ENCODE results near the gene VAC14. TPM values are rescaled to one million over a fixed set of nuclear protein-coding genes. Genes with fewer than 3 reads are reported as not detected.

Gene VAC14
- total RNA-seq, 1 donor from 2014 or later: 16.1 TPM

DNA sequence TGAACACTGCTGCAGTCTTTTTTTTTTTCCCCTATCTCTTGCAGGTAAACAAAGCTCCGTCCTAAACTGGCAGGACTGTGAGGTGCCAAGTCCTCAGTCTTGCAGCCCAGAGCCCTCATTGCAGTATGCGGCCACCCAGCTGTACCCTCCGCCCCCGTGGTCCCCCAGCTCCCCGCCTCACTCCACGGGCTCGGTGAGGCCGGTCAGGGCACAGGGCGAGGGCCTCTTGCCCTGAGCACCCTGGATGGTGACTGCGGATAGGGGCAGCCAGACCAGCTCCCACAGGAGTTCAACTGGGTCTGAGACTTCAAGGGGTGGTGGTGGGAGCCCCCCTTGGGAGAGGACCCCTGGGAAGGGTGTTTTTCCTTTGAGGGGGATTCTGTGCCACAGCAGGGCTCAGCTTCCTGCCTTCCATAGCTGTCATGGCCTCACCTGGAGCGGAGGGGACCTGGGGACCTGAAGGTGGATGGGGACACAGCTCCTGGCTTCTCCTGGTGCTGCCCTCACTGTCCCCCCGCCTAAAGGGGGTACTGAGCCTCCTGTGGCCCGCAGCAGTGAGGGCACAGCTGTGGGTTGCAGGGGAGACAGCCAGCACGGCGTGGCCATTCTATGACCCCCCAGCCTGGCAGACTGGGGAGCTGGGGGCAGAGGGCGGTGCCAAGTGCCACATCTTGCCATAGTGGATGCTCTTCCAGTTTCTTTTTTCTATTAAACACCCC is 140.8 kb downstream of the VAC14 start:
- Histone ChIP-seq H3K27ac (no peak overlapping the region), H3K9ac (no peak overlapping the region), H3K4me1 (no peaks in the 10 kb centered on the region), H3K36me3 (no peaks in the 10 kb centered on the region), H3K4me3 (no peak overlapping the region), H3K27me3 (no peaks in the 10 kb centered on the region), H3K9me3 (ENCODE audit: low read depth) (no peaks in the 10 kb centered on the region), H4K20me1 (ENCODE audit: low read depth) (no peaks in the 10 kb centered on the region), H2AFZ (replicated peaks) (no peak overlapping the region), H3K79me2 (ENCODE audit: low read depth) (no peaks in the 10 kb centered on the region), H3K4me2 (no peak overlapping the region), H3F3A (ENCODE audit: low read depth) (no peaks in the 10 kb centered on the region)
- no peak for TF ChIP-seq EZH2 (IDR thresholded peaks at IDR 0.05)
- TF ChIP-seq, protein P1, sequence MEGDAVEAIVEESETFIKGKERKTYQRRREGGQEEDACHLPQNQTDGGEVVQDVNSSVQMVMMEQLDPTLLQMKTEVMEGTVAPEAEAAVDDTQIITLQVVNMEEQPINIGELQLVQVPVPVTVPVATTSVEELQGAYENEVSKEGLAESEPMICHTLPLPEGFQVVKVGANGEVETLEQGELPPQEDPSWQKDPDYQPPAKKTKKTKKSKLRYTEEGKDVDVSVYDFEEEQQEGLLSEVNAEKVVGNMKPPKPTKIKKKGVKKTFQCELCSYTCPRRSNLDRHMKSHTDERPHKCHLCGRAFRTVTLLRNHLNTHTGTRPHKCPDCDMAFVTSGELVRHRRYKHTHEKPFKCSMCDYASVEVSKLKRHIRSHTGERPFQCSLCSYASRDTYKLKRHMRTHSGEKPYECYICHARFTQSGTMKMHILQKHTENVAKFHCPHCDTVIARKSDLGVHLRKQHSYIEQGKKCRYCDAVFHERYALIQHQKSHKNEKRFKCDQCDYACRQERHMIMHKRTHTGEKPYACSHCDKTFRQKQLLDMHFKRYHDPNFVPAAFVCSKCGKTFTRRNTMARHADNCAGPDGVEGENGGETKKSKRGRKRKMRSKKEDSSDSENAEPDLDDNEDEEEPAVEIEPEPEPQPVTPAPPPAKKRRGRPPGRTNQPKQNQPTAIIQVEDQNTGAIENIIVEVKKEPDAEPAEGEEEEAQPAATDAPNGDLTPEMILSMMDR (IDR thresholded peaks at IDR 0.05): no peak
- no peak for TF ChIP-seq EZH2phosphoT487 (IDR thresholded peaks at IDR 0.05)
- Mint-ChIP-seq H3K36me3 (no peaks in the 10 kb centered on the region), H3K9me3 (no peaks in the 10 kb centered on the region), H3K27me3 (ENCODE audit: insufficient read depth, low read depth) (peaks cover 13% of the 10 kb centered on the region), H3K4me3 (no peak overlapping the region), H3K4me1 (no peaks in the 10 kb centered on the region), H3K27ac (no peak overlapping the region)
- no peak for DNase-seq (ENCODE audit: low spot score)

DNA sequence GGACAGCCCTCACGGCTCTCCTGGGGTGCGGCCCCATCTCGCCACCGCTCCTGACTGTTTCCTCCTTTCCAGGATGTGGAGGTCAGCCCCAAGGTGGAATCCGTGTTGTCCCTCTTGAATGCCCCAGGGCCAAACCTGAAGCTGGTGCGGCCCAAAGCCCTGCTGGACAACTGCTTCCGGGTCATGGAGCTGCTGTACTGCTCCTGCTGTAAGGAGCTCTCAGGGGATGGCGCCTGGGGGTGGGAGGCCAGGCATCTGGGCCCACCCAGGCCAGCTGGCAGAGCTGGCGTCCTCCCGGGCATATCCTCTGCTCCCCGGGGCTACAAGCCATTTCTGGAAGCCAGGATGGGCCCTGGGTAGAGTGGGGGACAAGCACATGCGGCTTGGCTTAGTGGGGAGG is 141.4 kb downstream of the VAC14 start:
- DNase-seq (ENCODE audit: low spot score): no peak
- TF ChIP-seq, protein P1 (IDR thresholded peaks at IDR 0.05): no peak
- TF ChIP-seq EZH2phosphoT487 (IDR thresholded peaks at IDR 0.05) (no peak), EZH2 (IDR thresholded peaks at IDR 0.05) (no peak)
- no peak overlapping the region for H3K4me2 ChIP-seq
- H2AFZ ChIP-seq (replicated peaks): no peak overlapping the region
- no peak overlapping the region for H3K27ac ChIP-seq
- H3K79me2 ChIP-seq (ENCODE audit: low read depth): no peaks in the 10 kb centered on the region
- no peak overlapping the region for H3K4me3 ChIP-seq
- no peaks in the 10 kb centered on the region for H3K9me3 Mint-ChIP-seq
- no peaks in the 10 kb centered on the region for H3K9me3 ChIP-seq (ENCODE audit: low read depth)
- H3K36me3 ChIP-seq: no peaks in the 10 kb centered on the region
- no peaks in the 10 kb centered on the region for H3K36me3 Mint-ChIP-seq
- no peaks in the 10 kb centered on the region for H3K4me1 ChIP-seq
- no peaks in the 10 kb centered on the region for H3K27me3 ChIP-seq
- H4K20me1 ChIP-seq (ENCODE audit: low read depth): no peaks in the 10 kb centered on the region
- H3K27ac Mint-ChIP-seq: no peak overlapping the region
- H3K4me1 Mint-ChIP-seq: no peaks in the 10 kb centered on the region
- no peaks in the 10 kb centered on the region for H3F3A ChIP-seq (ENCODE audit: low read depth)
- H3K27me3 Mint-ChIP-seq (ENCODE audit: insufficient read depth, low read depth): peaks cover 13% of the 10 kb centered on the region
- no peak overlapping the region for H3K9ac ChIP-seq
- no peak overlapping the region for H3K4me3 Mint-ChIP-seq

DNA sequence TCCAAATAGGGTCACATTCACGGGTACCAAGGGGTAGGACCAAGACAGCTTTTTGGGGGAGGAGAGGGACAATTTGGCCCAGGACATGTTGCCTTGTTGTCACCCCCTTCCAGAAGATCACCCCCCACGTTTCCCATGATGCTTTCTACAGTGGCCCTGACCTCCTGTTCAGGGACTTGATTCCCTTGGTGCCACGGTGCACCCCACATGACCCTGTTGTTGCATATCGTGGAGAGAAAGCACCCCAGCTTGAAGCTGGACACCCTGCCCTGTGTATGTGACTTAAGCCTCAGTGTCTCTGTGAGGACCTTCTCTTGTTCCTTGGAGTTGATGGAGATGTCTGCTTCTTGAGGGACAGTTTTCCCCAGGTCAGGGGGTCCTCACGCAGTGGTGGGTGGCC is 142.0 kb downstream of the VAC14 start:
- no peaks in the 10 kb centered on the region for H4K20me1 ChIP-seq (ENCODE audit: low read depth)
- no peak overlapping the region for H3K4me3 ChIP-seq
- no peak overlapping the region for H3K9ac ChIP-seq
- TF ChIP-seq EZH2phosphoT487 (IDR thresholded peaks at IDR 0.05) (no peak), EZH2 (IDR thresholded peaks at IDR 0.05) (no peak)
- TF ChIP-seq, protein P1 (IDR thresholded peaks at IDR 0.05): no peak
- no peak overlapping the region for H3K27ac Mint-ChIP-seq
- H2AFZ ChIP-seq (replicated peaks): no peak overlapping the region
- no peaks in the 10 kb centered on the region for H3K27me3 ChIP-seq
- H3K27me3 Mint-ChIP-seq (ENCODE audit: insufficient read depth, low read depth): peaks cover 12% of the 10 kb centered on the region
- H3F3A ChIP-seq (ENCODE audit: low read depth): no peaks in the 10 kb centered on the region
- no peaks in the 10 kb centered on the region for H3K9me3 ChIP-seq (ENCODE audit: low read depth)
- H3K4me1 Mint-ChIP-seq: peaks cover 1% of the 10 kb centered on the region
- no peak overlapping the region for H3K27ac ChIP-seq
- no peak for DNase-seq (ENCODE audit: low spot score)
- H3K4me2 ChIP-seq: no peak overlapping the region
- H3K36me3 ChIP-seq: no peaks in the 10 kb centered on the region
- no peaks in the 10 kb centered on the region for H3K79me2 ChIP-seq (ENCODE audit: low read depth)
- H3K36me3 Mint-ChIP-seq: no peaks in the 10 kb centered on the region
- H3K9me3 Mint-ChIP-seq: no peaks in the 10 kb centered on the region
- no peaks in the 10 kb centered on the region for H3K4me1 ChIP-seq
- H3K4me3 Mint-ChIP-seq: no peak overlapping the region
